ENCODE measurements around the gene ATG16L2.

DNA sequence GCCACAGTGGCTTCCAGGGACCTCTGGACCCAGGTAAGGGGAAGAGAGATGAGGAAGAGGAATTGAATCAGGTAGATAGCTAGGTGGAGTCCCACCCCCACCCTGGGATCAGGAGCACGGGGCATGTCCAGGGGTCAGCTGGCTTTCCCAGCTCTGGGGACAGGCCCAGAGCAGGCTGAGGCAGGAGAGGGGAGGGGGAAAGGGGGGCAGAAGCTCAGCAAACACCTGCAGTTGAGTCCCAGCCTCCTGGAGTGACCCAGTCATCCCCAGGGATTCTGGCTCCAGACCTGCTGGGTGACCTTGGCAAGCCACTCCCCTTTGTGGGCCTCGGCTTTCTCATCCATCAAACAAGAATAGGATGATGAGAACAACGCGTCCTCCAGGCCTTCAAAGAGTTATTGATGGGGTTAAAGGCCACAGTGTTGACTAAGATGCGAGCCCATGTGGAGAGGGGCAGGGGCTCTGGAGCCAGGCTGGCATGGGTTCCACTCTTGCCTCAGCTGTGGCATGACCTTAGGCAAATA lies 36.4 kb upstream of the ATG16L2 start:
- TF ChIP-seq GLIS3 (CRISPR knock-in tag; IDR thresholded peaks at IDR 0.05) (no peak), ZC3H10 (CRISPR knock-in tag; IDR thresholded peaks at IDR 0.05) (no peak), TCF4 (CRISPR knock-in tag; IDR thresholded peaks at IDR 0.05; ENCODE audit: borderline replicate concordance) (no peak), ZNF70 (CRISPR knock-in tag; IDR thresholded peaks at IDR 0.05) (no peak), RARB (CRISPR knock-in tag; IDR thresholded peaks at IDR 0.05) (no peak)
- TF ChIP-seq, protein P1, sequence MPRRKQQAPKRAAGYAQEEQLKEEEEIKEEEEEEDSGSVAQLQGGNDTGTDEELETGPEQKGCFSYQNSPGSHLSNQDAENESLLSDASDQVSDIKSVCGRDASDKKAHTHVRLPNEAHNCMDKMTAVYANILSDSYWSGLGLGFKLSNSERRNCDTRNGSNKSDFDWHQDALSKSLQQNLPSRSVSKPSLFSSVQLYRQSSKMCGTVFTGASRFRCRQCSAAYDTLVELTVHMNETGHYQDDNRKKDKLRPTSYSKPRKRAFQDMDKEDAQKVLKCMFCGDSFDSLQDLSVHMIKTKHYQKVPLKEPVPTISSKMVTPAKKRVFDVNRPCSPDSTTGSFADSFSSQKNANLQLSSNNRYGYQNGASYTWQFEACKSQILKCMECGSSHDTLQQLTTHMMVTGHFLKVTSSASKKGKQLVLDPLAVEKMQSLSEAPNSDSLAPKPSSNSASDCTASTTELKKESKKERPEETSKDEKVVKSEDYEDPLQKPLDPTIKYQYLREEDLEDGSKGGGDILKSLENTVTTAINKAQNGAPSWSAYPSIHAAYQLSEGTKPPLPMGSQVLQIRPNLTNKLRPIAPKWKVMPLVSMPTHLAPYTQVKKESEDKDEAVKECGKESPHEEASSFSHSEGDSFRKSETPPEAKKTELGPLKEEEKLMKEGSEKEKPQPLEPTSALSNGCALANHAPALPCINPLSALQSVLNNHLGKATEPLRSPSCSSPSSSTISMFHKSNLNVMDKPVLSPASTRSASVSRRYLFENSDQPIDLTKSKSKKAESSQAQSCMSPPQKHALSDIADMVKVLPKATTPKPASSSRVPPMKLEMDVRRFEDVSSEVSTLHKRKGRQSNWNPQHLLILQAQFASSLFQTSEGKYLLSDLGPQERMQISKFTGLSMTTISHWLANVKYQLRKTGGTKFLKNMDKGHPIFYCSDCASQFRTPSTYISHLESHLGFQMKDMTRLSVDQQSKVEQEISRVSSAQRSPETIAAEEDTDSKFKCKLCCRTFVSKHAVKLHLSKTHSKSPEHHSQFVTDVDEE (CRISPR knock-in tag; IDR thresholded peaks at IDR 0.05): no peak
